ENCODE measurements around the gene CAPN8.

Gene CAPN8

GRCh38 chr1:223695941-223696340 lies 30.4 kb upstream of the CAPN8 start:
- no peak overlapping the region for H3K4me2 ChIP-seq (ENCODE audit: low read length)
- no peaks in the 10 kb centered on the region for H3K36me3 ChIP-seq (ENCODE audit: insufficient read depth, low read length)
- H3K9me3 ChIP-seq (replicated peaks; ENCODE audit: low read length): no peaks in the 10 kb centered on the region
- H3K9ac ChIP-seq (ENCODE audit: low read depth, low read length): no peak overlapping the region
- H3K4me1 ChIP-seq (ENCODE audit: control insufficient read depth, insufficient read depth, low read length): peaks cover 17% of the 10 kb centered on the region
- no peak overlapping the region for H3K4me3 ChIP-seq (ENCODE audit: low read length)
- H3K27me3 ChIP-seq (ENCODE audit: control insufficient read depth, insufficient read depth, low read length): peaks cover under 1% of the 10 kb centered on the region

DNA sequence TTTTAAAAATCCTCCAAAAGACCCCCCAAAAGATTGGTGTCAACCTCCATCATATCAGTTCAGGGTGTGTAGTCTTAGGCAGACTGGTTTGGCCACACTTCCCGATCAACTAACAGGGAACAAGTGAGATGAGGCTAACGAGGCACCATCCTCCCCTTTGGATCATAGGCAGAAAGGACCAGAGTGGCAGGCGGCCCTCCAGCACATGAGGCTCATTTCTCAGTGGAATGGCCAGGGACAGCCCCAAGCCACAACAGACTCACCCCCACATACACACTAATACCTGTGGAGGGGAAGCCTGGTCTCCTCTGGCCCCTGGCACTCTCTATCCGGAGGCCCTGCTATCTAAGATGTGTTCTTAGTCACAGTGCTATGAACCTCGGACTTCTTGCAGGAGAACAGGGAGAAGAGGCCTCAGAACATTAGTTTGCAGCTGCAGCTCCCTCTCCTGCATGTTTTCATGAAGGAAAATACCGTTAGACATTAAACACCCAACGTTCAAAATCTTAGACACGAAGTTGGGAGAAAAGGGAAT lies 29.6 kb upstream of the CAPN8 start:
- H3K4me2 ChIP-seq (ENCODE audit: low read length): no peak overlapping the region
- peaks cover 8% of the 10 kb centered on the region for H3K4me1 ChIP-seq (ENCODE audit: control insufficient read depth, insufficient read depth, low read length)
- H3K9me3 ChIP-seq (replicated peaks; ENCODE audit: low read length): no peaks in the 10 kb centered on the region
- peaks cover 4% of the 10 kb centered on the region for H3K27me3 ChIP-seq (ENCODE audit: control insufficient read depth, insufficient read depth, low read length)
- no peak overlapping the region for H3K9ac ChIP-seq (ENCODE audit: low read depth, low read length)
- H3K36me3 ChIP-seq (ENCODE audit: insufficient read depth, low read length): no peaks in the 10 kb centered on the region
- H3K4me3 ChIP-seq (ENCODE audit: low read length): no peak overlapping the region

DNA sequence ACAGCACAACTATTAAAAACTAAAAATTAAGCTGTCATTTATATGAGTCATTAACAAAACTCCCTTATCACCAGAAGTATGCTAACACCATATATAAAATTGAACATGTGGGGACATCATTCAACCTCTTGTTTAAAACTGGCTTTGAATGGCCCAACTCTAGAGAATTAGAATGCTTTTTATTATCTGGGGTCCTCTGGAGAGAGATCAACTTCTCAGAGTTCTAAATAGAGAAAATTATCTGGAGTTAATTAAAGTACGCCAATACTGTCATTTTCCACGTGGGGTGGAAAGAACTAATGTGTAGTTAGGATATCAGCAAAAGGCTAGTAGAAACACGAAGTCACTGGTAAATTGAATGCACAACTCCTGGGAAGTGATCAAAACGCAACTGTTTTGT lies 25.6 kb upstream of the CAPN8 start:
- Histone ChIP-seq H3K9ac (ENCODE audit: low read depth, low read length) (no peak overlapping the region), H3K9me3 (replicated peaks; ENCODE audit: low read length) (no peaks in the 10 kb centered on the region), H3K36me3 (ENCODE audit: insufficient read depth, low read length) (no peaks in the 10 kb centered on the region), H3K4me1 (ENCODE audit: control insufficient read depth, insufficient read depth, low read length) (no peaks in the 10 kb centered on the region), H3K4me3 (ENCODE audit: low read length) (no peak overlapping the region), H3K27me3 (ENCODE audit: control insufficient read depth, insufficient read depth, low read length) (peaks cover 18% of the 10 kb centered on the region), H3K4me2 (ENCODE audit: low read length) (no peak overlapping the region)

- Histone ChIP-seq H3K36me3 (ENCODE audit: insufficient read depth, low read length) (no peaks in the 10 kb centered on the region), H3K4me1 (ENCODE audit: control insufficient read depth, insufficient read depth, low read length) (peaks cover 4% of the 10 kb centered on the region), H3K4me2 (ENCODE audit: low read length) (no peak overlapping the region), H3K9ac (ENCODE audit: low read depth, low read length) (no peak overlapping the region), H3K9me3 (replicated peaks; ENCODE audit: low read length) (no peaks in the 10 kb centered on the region), H3K27me3 (ENCODE audit: control insufficient read depth, insufficient read depth, low read length) (peaks cover 41% of the 10 kb centered on the region), H3K4me3 (ENCODE audit: low read length) (no peak overlapping the region)
Observed at GRCh38 chr1:223684488-223684792, 18.9 kb upstream of the CAPN8 start.

DNA sequence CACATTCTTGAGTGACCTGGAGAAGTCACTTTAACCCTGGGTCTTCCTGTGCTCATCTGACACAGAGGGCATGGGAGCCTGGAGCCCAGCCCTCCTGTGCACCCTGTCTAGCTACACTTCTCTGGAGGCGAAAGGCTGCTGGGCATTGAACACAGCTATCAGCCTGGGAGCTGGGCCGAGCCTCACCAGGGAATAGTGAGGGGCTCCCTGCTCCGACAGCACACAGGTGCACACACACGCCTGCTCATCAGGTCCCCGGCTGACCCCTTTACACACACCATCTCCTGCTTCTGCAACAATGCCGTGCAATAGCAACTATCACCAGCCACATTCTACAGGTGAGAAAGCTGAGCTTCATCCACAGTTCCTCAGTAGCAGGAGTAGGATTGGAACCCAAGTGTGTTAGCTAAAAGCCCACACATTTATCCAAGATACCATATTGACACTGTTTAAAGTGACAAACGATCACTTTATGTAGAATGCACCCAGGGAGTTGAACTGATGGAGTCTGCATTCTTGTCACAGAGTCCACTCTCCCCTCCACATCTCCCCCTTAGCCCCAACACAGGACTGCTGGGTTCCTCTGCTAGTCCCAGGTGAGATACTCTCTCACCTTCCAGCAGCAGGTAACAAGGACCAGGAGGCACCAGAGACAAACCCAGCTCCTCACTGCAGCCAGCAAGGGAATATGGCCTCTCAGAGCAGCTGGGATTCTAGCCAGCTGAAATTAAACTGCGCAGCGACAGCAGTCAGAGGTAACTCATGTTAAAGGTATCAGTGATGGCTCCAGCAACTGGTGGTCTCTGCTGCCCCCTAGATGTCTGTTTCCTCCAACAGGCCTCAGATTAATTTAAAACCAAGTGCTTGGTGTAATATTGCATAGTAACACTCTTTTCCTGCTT lies 18.3 kb upstream of the CAPN8 start:
- Histone ChIP-seq H3K9ac (ENCODE audit: low read depth, low read length) (no peak overlapping the region), H3K36me3 (ENCODE audit: insufficient read depth, low read length) (no peaks in the 10 kb centered on the region), H3K27me3 (ENCODE audit: control insufficient read depth, insufficient read depth, low read length) (peaks cover 37% of the 10 kb centered on the region), H3K4me2 (ENCODE audit: low read length) (no peak overlapping the region), H3K4me1 (ENCODE audit: control insufficient read depth, insufficient read depth, low read length) (peaks cover 4% of the 10 kb centered on the region), H3K9me3 (replicated peaks; ENCODE audit: low read length) (no peaks in the 10 kb centered on the region), H3K4me3 (ENCODE audit: low read length) (no peak overlapping the region)

- Histone ChIP-seq H3K4me2 (ENCODE audit: low read length) (no peak overlapping the region), H3K4me1 (ENCODE audit: control insufficient read depth, insufficient read depth, low read length) (peaks cover 4% of the 10 kb centered on the region), H3K9me3 (replicated peaks; ENCODE audit: low read length) (no peaks in the 10 kb centered on the region), H3K9ac (ENCODE audit: low read depth, low read length) (no peak overlapping the region), H3K36me3 (ENCODE audit: insufficient read depth, low read length) (no peaks in the 10 kb centered on the region), H3K4me3 (ENCODE audit: low read length) (no peak overlapping the region), H3K27me3 (ENCODE audit: control insufficient read depth, insufficient read depth, low read length) (peaks cover 36% of the 10 kb centered on the region)
Observed at GRCh38 chr1:223682502-223682901, 17.0 kb upstream of the CAPN8 start.

- Histone ChIP-seq H3K4me1 (ENCODE audit: control insufficient read depth, insufficient read depth, low read length) (peaks cover 4% of the 10 kb centered on the region), H3K9me3 (replicated peaks; ENCODE audit: low read length) (no peaks in the 10 kb centered on the region), H3K4me2 (ENCODE audit: low read length) (no peak overlapping the region), H3K9ac (ENCODE audit: low read depth, low read length) (no peak overlapping the region), H3K27me3 (ENCODE audit: control insufficient read depth, insufficient read depth, low read length) (peaks cover 26% of the 10 kb centered on the region), H3K4me3 (ENCODE audit: low read length) (no peak overlapping the region), H3K36me3 (ENCODE audit: insufficient read depth, low read length) (no peaks in the 10 kb centered on the region)
Observed at GRCh38 chr1:223680188-223680587, 14.7 kb upstream of the CAPN8 start.

DNA sequence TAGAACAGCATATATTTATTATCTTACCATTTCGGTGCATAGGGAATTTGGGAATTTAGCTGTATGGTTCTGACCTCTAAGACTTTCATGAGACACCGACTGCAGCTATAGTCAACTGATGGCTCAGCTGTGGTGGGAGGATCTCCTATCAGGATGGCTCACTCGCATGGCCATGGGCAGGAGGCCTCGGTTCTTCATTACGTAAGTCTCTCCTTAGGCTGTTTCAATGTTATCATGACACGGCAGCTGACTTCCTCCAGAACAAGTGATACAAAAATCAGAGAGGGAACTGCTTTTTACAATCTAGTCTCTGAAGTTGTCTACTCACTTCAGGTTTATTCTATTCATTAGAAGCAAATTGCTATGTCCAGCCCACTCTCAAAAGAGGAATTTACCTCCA lies 13.3 kb upstream of the CAPN8 start:
- Histone ChIP-seq H3K4me2 (ENCODE audit: low read length) (no peak overlapping the region), H3K9ac (ENCODE audit: low read depth, low read length) (no peak overlapping the region), H3K27me3 (ENCODE audit: control insufficient read depth, insufficient read depth, low read length) (peaks cover 26% of the 10 kb centered on the region), H3K4me1 (ENCODE audit: control insufficient read depth, insufficient read depth, low read length) (peaks cover 4% of the 10 kb centered on the region), H3K4me3 (ENCODE audit: low read length) (no peak overlapping the region), H3K36me3 (ENCODE audit: insufficient read depth, low read length) (no peaks in the 10 kb centered on the region), H3K9me3 (replicated peaks; ENCODE audit: low read length) (no peaks in the 10 kb centered on the region)

- Histone ChIP-seq H3K9me3 (replicated peaks; ENCODE audit: low read length) (no peaks in the 10 kb centered on the region), H3K4me1 (ENCODE audit: control insufficient read depth, insufficient read depth, low read length) (no peaks in the 10 kb centered on the region), H3K27me3 (ENCODE audit: control insufficient read depth, insufficient read depth, low read length) (peaks cover 12% of the 10 kb centered on the region), H3K9ac (ENCODE audit: low read depth, low read length) (no peak overlapping the region), H3K36me3 (ENCODE audit: insufficient read depth, low read length) (no peaks in the 10 kb centered on the region), H3K4me2 (ENCODE audit: low read length) (no peak overlapping the region), H3K4me3 (ENCODE audit: low read length) (no peak overlapping the region)
Observed at GRCh38 chr1:223674119-223674890, 8.8 kb upstream of the CAPN8 start.

GRCh38 chr1:223670458-223671159 lies 5.1 kb upstream of the CAPN8 start:
- Histone ChIP-seq H3K36me3 (ENCODE audit: insufficient read depth, low read length) (no peaks in the 10 kb centered on the region), H3K4me3 (ENCODE audit: low read length) (no peak overlapping the region), H3K4me1 (ENCODE audit: control insufficient read depth, insufficient read depth, low read length) (no peaks in the 10 kb centered on the region), H3K9me3 (replicated peaks; ENCODE audit: low read length) (no peaks in the 10 kb centered on the region), H3K27me3 (ENCODE audit: control insufficient read depth, insufficient read depth, low read length) (peaks cover 7% of the 10 kb centered on the region), H3K4me2 (ENCODE audit: low read length) (no peak overlapping the region), H3K9ac (ENCODE audit: low read depth, low read length) (no peak overlapping the region)

- H3K4me1 ChIP-seq (ENCODE audit: control insufficient read depth, insufficient read depth, low read length): no peaks in the 10 kb centered on the region
- no peak overlapping the region for H3K4me3 ChIP-seq (ENCODE audit: low read length)
- H3K36me3 ChIP-seq (ENCODE audit: insufficient read depth, low read length): no peaks in the 10 kb centered on the region
- peaks cover 7% of the 10 kb centered on the region for H3K27me3 ChIP-seq (ENCODE audit: control insufficient read depth, insufficient read depth, low read length)
- H3K9ac ChIP-seq (ENCODE audit: low read depth, low read length): no peak overlapping the region
- H3K4me2 ChIP-seq (ENCODE audit: low read length): no peak overlapping the region
- H3K9me3 ChIP-seq (replicated peaks; ENCODE audit: low read length): no peaks in the 10 kb centered on the region
Observed at GRCh38 chr1:223669003-223669795, 3.7 kb upstream of the CAPN8 start.
